Smooth muscle cell (in vitro differentiated cells): Measurements from ENCODE around the gene DNER. TPM values are rescaled to one million over a fixed set of nuclear protein-coding genes. Genes with fewer than 3 reads are reported as not detected.

Experiments used
- DNase-seq: peaks from one replicate; lab custom pipeline; 2025; ENCODE audit not compliant: unreplicated experiment; lab: John Stamatoyannopoulos, UW
- H2AFZ ChIP-seq: fragments of 200-600 bp; sonication (generic); 2 replicates; pipeline ENCODE4 v1.6.0; 2016; ENCODE audit warnings: antibody characterized with exemption, low read depth, mild to moderate bottlenecking
- H3F3A ChIP-seq: fragments of 200-600 bp; sonication (generic); 2 replicates; pipeline ENCODE4 v1.6.0; 2017; ENCODE audit warnings: antibody characterized with exemption, low read depth
- H3K27ac ChIP-seq: fragments of 200-600 bp; sonication (generic); 2 replicates; pipeline ENCODE4 v1.5.1; 2016; ENCODE audit warnings: low read depth, mild to moderate bottlenecking
- H3K27me3 ChIP-seq: fragments of 200-600 bp; sonication (generic); 2 replicates; pipeline ENCODE4 v1.6.1; 2016; ENCODE audit warnings: low read depth, mild to moderate bottlenecking
- H3K36me3 ChIP-seq: fragments of 200-600 bp; sonication (generic); 2 replicates; pipeline ENCODE4 v1.5.1; 2016; ENCODE audit warnings: low read depth
- H3K4me1 ChIP-seq: fragments of 200-600 bp; sonication (generic); 2 replicates; pipeline ENCODE4 v1.5.1; 2016; ENCODE audit warnings: low read depth
- H3K4me2 ChIP-seq: fragments of 200-600 bp; sonication (generic); 2 replicates; pipeline ENCODE4 v1.6.0; 2016; ENCODE audit warnings: mild to moderate bottlenecking
- H3K4me3 ChIP-seq: fragments of 200-600 bp; sonication (generic); 2 replicates; pipeline ENCODE4 v1.5.1; 2016; ENCODE audit warnings: mild to moderate bottlenecking
- H3K79me2 ChIP-seq: fragments of 200-600 bp; sonication (generic); 2 replicates; pipeline ENCODE4 v1.6.0; 2016; ENCODE audit warnings: low read depth, mild to moderate bottlenecking
- H3K9ac ChIP-seq: fragments of 200-600 bp; sonication (generic); 2 replicates; pipeline ENCODE4 v1.6.0; 2016; ENCODE audit warnings: low read depth
- H3K9me3 ChIP-seq: fragments of 200-600 bp; sonication (generic); replicated peaks from 2 replicates; pipeline ENCODE4 v1.5.1; 2016; ENCODE audit warnings: low read depth
- H4K20me1 ChIP-seq: fragments of 200-600 bp; sonication (generic); 2 replicates; pipeline ENCODE4 v1.6.0; 2016; ENCODE audit warnings: low read depth
- CTCF ChIP-seq: fragments of 200-600 bp; sonication (generic); IDR thresholded peaks from 2 replicates; pipeline ENCODE4 v1.5.1; 2017; ENCODE audit warnings: borderline replicate concordance, mild to moderate bottlenecking, antibody characterized with exemption; ENCODE audit not compliant: insufficient read depth, poor library complexity, severe bottlenecking
- WGBS: methylation state at CpG from one replicate; pipeline ENCODE4 v1.1.7; 2016; ENCODE audit warnings: low lambda C conversion rate; 5-methylcytosine and 5-hydroxymethylcytosine counted together
- polyA plus RNA-seq: library from polyadenylated mRNA; unstranded; fragments of >200 nt; fragmentation: Nextera tagmentation; extraction: Ambion mirVana; gene quantifications from 2 replicates; pipeline ENCODE4 v1.2.1, GENCODE V29; 2016
- total RNA-seq: library from RNA; depleted of rRNA; stranded (reverse); fragments of >200 nt; gene quantifications from 2 replicates; pipeline ENCODE4 v1.2.3, GENCODE V29; 2014

The DNER gene
- total and polyA plus RNA-seq, 2 experiments from 2014 or later: 0.31 to 0.61 TPM

- no peaks in the 10 kb centered on the region for H3K9me3 ChIP-seq
- no peak overlapping the region for H3K9ac ChIP-seq
- H3K36me3 ChIP-seq: no peaks in the 10 kb centered on the region
- H3K27ac ChIP-seq: no peak overlapping the region
- H2AFZ ChIP-seq: no peak overlapping the region
- no peaks in the 10 kb centered on the region for H3K27me3 ChIP-seq
- H4K20me1 ChIP-seq: no peaks in the 10 kb centered on the region
- H3K4me1 ChIP-seq: no peaks in the 10 kb centered on the region
- no peaks in the 10 kb centered on the region for H3F3A ChIP-seq
- no peak overlapping the region for H3K4me2 ChIP-seq
- 66% methylated on average over 7 of the region's 7 CpGs for WGBS
- DNase-seq: no peak
- H3K79me2 ChIP-seq: no peaks in the 10 kb centered on the region
- TF ChIP-seq CTCF: no peak
- no peak overlapping the region for H3K4me3 ChIP-seq
These were observed 238.6 kb downstream of the DNER start for GRCh38 chr2:229475778-229476177.

- Histone ChIP-seq H3K79me2 (no peaks in the 10 kb centered on the region), H3K9me3 (no peaks in the 10 kb centered on the region), H3K4me2 (no peak overlapping the region), H3F3A (no peaks in the 10 kb centered on the region), H3K4me1 (no peaks in the 10 kb centered on the region), H3K4me3 (no peak overlapping the region), H4K20me1 (no peaks in the 10 kb centered on the region), H3K9ac (no peak overlapping the region), H3K27me3 (no peaks in the 10 kb centered on the region), H3K36me3 (no peaks in the 10 kb centered on the region), H2AFZ (no peak overlapping the region), H3K27ac (no peak overlapping the region)
- DNase-seq: no peak
- no peak for TF ChIP-seq CTCF
- 79% methylated on average over 4 of the region's 4 CpGs for WGBS
These were observed 240.2 kb downstream of the DNER start for GRCh38 chr2:229474125-229474524.

GRCh38 chr2:229470781-229471180 lies 243.6 kb downstream of the DNER start:
- no peaks in the 10 kb centered on the region for H3F3A ChIP-seq
- no peak overlapping the region for H3K4me2 ChIP-seq
- no peak overlapping the region for H2AFZ ChIP-seq
- H3K36me3 ChIP-seq: no peaks in the 10 kb centered on the region
- WGBS: 93% methylated on average over 2 of the region's 2 CpGs
- H3K27ac ChIP-seq: no peak overlapping the region
- no peak for TF ChIP-seq CTCF
- no peaks in the 10 kb centered on the region for H4K20me1 ChIP-seq
- no peak overlapping the region for H3K9ac ChIP-seq
- H3K4me1 ChIP-seq: no peaks in the 10 kb centered on the region
- H3K9me3 ChIP-seq: no peaks in the 10 kb centered on the region
- no peaks in the 10 kb centered on the region for H3K79me2 ChIP-seq
- no peaks in the 10 kb centered on the region for H3K27me3 ChIP-seq
- H3K4me3 ChIP-seq: no peak overlapping the region
- DNase-seq: no peak

GRCh38 chr2:229467783-229468182 lies 246.6 kb downstream of the DNER start:
- no peaks in the 10 kb centered on the region for H3K4me1 ChIP-seq
- no peaks in the 10 kb centered on the region for H3K79me2 ChIP-seq
- no peaks in the 10 kb centered on the region for H3K36me3 ChIP-seq
- H3K9ac ChIP-seq: no peak overlapping the region
- H3K27ac ChIP-seq: no peak overlapping the region
- no peak overlapping the region for H2AFZ ChIP-seq
- DNase-seq: no peak
- no peaks in the 10 kb centered on the region for H3K27me3 ChIP-seq
- H3F3A ChIP-seq: no peaks in the 10 kb centered on the region
- no peak overlapping the region for H3K4me3 ChIP-seq
- H4K20me1 ChIP-seq: no peaks in the 10 kb centered on the region
- no peak overlapping the region for H3K4me2 ChIP-seq
- no peaks in the 10 kb centered on the region for H3K9me3 ChIP-seq
- WGBS: 90% methylated on average over 7 of the region's 7 CpGs
- TF ChIP-seq CTCF: no peak
